ENCODE results near the gene ACSF2. TPM values are rescaled to one million over a fixed set of nuclear protein-coding genes. Genes with fewer than 3 reads are reported as not detected.

The ACSF2 gene
- total and polyA plus RNA-seq, 2 of the 13 experiments (the other 11 are each of a cell fraction or from before 2014, with no cell fraction given) = 87.3 to 109 TPM

DNA sequence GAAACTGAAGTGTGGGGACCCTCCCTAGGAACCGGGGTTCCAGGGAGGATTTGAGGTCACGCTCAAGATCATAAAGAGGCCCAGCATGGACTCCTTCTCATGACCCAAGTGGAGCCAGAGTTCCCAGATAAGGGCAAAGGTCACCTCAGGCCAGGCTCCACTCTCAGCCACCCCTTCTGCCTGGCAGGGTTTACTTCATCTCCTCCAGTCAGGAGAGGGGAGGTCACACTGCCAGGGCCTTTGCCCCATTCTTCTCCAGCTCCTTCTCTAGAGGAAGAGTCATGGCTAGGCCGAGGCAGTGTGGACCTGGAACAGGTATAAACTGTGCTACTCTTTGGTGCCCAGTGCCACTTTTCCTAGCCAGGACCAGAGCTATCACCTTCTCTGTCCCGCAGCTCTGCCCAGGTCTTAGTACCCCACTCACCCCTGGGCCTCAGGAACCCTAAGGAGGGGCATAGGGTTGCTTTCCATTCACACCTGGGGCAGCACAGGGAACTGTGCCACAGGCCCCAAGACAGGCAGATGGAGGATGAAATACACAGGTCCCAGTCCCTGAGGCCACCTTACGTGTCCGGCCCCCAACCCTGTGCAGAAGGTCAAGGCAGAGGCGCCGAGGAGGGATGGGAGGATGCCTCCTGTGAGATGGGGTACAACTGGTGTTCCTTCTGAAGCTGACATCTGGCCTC lies 879 bp upstream of the ACSF2 start:
- in situ Hi-C loops (cut with HindIII; ENCODE audit: extremely low pct_ligation_motif_present, low pct_unique_long_range_greater_than_20kb) = no loop called here
- POLR2A ChIA-PET = interaction anchor here (1.4 to 5.6 kb wide), 4 partner anchors 27 to 54 kb away, joined by 3 to 99 read pairs (median 14); partner anchors contain the start of genes LRRC59 and RSAD1
- FAIRE-seq (no peak), DNase-seq (ENCODE audit: low spot score) (no peak), ATAC-seq (no peak)
- CTCF ChIA-PET (ENCODE audit: low intra/inter-chr PET ratio, low total read pairs) = no interaction called here
- peaks cover 92% of the 10 kb centered on the region for H3K4me1 ChIP-seq (ENCODE audit: insufficient read depth, low read length)
- peak overlapping the region; percentile 70 for H3K9ac ChIP-seq (ENCODE audit: insufficient read depth, low read depth, low read length)
- no peaks in the 10 kb centered on the region for H4K20me1 ChIP-seq (ENCODE audit: insufficient read depth, low read length)
- no peaks in the 10 kb centered on the region; a peak in 1 of 5 replicates for H3K27me3 ChIP-seq (ENCODE audit: control insufficient read depth in 1 of 2, insufficient read depth in 2 of 2, low read length in 2 of 2)
- intact Hi-C loops (cut with micrococcal nuclease; ENCODE audit: unreplicated experiment) = no loop called here
- H3K27ac ChIP-seq (ENCODE audit: extremely low read length, insufficient read depth, low read length) = peak overlapping the region; percentile 83
- peak overlapping the region; percentile 74 to 91 (median 90) for H3K4me3 ChIP-seq (replicated peaks in 1 of 3; ENCODE audit: insufficient read depth in 1 of 3, low read depth in 2 of 3, low read length in 3 of 3)
- H3K79me2 ChIP-seq (ENCODE audit: insufficient read depth, low read length) = peaks cover 25% of the 10 kb centered on the region
- no peaks in the 10 kb centered on the region for H3K36me3 ChIP-seq (replicated peaks in 1 of 2; ENCODE audit: control insufficient read depth in 1 of 2, insufficient read depth in 2 of 2, low read length in 2 of 2)
- peak overlapping the region; percentile 100 for H3K4me2 ChIP-seq (ENCODE audit: low read depth, low read length)
- H2AFZ ChIP-seq (ENCODE audit: low read length) = no peak overlapping the region
- BruUV-seq (replicated peaks) = TSS peak; percentile 73
- H3K9me3 ChIP-seq (ENCODE audit: low read length) = no peaks in the 10 kb centered on the region
- 17% methylated on average over 6 of the region's 8 CpGs for WGBS (ENCODE audit: low lambda C conversion rate)
- TF ChIP-seq ZNF430 (CRISPR knock-in tag; IDR thresholded peaks at IDR 0.05) (no peak), JUN (CRISPR knock-in tag; IDR thresholded peaks at IDR 0.05) (no peak), KAT7 (CRISPR knock-in tag; IDR thresholded peaks at IDR 0.05; ENCODE audit: borderline replicate concordance) (no peak), ZBTB1 (CRISPR knock-in tag; IDR thresholded peaks at IDR 0.05; ENCODE audit: borderline replicate concordance) (0 out of 2 replicates have a peak, but pooled peaks have one; percentile 34), ZNF644 (CRISPR knock-in tag; IDR thresholded peaks at IDR 0.05; ENCODE audit: low read depth) (0 out of 2 replicates have a peak, but pooled peaks have one; percentile 8), RXRA (CRISPR knock-in tag; IDR thresholded peaks at IDR 0.05) (no peak), ZNF296 (CRISPR knock-in tag; conservative IDR thresholded peaks at IDR 0.05) (no peak), ZKSCAN5 (CRISPR knock-in tag; IDR thresholded peaks at IDR 0.05) (no peak), ZEB1 (IDR thresholded peaks at IDR 0.05; ENCODE audit: insufficient replicate concordance, low read depth) (no peak), YEATS4 (CRISPR knock-in tag; IDR thresholded peaks at IDR 0.05; ENCODE audit: borderline replicate concordance) (peak; percentile 13; the same call in 1 of the 2 replicates), TARDBP (CRISPR knock-in tag; IDR thresholded peaks at IDR 0.05) (no peak), TAF15 (IDR thresholded peaks at IDR 0.05; ENCODE audit: low read depth, low read length, poor library complexity, severe bottlenecking) (peak; percentile 9), ZNF577 (CRISPR knock-in tag; IDR thresholded peaks at IDR 0.05; ENCODE audit: borderline replicate concordance, low read depth) (no peak), RXRB (CRISPR knock-in tag; IDR thresholded peaks at IDR 0.05; ENCODE audit: borderline replicate concordance) (0 out of 2 replicates have a peak, but pooled peaks have one; percentile 27), FOXK2 (IDR thresholded peaks at IDR 0.05) (no peak), HOXA3 (CRISPR knock-in tag; IDR thresholded peaks at IDR 0.05) (no peak), HES4 (CRISPR knock-in tag; IDR thresholded peaks at IDR 0.05; ENCODE audit: borderline replicate concordance) (no peak)

Data from HepG2 (cell line).